GM18868 (cell line): ENCODE data around the gene DAPK1.

ENCODE experiments used
- ATAC-seq: cut with Tn5 transposase; IDR thresholded peaks from one replicate; pipeline ENCODE4 v1.9.1; 2021; ENCODE audit warnings: mild to moderate bottlenecking, moderate library complexity; ENCODE audit not compliant: unreplicated experiment

The DAPK1 gene

DNA sequence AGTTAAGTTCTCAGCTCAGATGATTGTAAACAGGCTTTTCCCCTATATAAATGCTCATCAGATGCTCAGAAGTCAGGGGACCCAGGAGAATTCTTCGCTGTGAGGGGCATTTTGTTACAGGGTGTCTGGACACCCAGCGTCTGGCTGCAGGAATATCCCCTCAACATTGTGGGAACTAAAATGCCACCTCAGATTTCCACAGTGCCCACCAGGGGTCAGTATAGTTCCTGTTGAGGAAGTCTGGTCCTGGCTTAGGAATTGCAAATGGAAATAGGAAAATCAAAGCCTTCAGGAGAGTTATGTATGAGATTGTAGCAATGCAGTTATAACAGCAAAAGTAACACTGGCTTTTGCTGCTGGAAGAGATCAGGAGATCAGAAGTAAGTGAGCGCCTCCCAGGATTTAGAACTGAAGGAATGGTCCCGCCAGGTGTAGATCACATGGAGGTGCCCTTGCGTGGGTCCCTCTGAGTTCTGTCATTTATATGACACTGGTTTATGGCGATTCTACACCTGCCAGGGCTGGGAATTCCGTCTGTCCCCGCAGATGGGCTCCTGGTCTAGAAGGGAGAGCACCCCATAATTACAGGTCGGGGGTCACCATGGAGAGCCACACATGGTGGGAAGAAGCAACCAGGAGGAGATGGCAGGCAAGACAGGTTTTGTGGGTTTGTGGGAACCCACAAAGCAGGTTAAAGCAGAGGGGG, 181.1 kb downstream of the DAPK1 start:
- no peak for ATAC-seq

DNA sequence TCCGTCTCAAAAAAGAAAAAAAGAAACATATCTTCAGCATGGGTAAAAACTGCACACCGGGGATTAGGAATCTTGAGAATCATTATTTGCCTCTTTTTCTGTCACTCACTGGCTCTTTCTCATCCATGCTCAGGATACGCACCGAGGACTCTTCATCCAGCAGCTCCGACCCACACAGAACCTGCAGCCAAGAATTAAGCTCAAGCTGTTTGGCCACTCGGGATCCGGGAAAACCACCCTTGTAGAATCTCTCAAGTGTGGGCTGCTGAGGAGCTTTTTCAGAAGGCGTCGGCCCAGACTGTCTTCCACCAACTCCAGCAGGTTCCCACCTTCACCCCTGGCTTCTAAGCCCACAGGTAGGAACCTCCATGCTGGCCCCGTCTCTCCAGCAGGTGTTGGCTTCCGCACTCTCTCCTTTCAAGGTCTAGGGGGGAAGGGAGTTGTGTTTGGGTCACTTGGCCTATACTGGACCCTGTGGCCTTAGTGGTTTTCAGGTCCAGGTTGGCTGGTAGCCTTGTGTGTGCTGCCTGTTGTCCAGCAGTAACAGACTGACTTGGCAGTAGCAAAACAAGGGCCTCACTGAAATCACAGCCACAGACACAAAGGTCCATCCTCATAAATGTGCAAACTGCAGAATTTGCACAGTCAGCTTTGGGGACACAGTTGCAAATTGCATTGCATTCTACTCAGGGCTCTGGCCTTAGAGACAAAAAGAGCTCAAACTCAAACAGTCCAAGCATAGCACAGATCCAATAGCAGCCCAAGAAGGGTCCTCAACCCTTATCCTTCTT, 183.8 kb downstream of the DAPK1 start:
- no peak for ATAC-seq

DNA sequence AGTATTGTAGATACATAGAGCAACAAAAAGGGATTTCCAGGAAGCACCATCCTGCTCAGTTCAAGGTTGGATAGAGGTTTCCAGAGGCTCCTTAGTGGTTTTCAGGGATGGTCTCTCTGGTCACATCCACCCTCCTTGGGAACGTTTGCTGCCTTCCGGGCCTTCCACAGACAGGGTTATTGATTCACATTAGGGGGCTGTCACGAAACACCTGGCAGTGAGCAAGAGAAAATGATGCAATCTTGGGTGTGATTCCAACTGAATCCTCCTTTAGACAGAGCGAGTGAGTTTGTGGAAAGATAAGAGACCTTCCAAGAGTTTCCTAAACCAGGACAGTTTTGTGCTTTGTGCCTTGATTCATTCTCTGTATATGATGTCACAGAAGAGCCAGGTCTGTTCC, 184.4 kb downstream of the DAPK1 start:
- no peak for ATAC-seq

DNA sequence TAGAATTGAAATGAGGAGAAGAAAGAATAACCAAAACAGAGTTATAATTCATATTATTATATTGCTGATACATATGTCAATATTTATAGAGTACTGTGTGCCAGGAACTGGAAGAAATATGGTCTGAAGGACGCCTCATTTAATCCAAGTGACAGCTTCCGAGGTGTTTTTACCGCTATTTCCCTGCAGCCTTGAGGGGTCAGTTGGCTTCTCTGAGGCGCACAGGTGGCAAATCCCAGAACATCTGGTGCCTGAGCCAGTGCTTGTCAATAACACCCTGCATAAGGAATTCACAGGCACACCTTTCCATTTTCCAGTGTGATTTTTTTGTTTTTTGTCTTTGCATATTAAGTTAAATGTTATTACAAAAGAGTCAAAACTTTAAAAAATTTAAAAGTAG, 185.0 kb downstream of the DAPK1 start:
- ATAC-seq: no peak

DNA sequence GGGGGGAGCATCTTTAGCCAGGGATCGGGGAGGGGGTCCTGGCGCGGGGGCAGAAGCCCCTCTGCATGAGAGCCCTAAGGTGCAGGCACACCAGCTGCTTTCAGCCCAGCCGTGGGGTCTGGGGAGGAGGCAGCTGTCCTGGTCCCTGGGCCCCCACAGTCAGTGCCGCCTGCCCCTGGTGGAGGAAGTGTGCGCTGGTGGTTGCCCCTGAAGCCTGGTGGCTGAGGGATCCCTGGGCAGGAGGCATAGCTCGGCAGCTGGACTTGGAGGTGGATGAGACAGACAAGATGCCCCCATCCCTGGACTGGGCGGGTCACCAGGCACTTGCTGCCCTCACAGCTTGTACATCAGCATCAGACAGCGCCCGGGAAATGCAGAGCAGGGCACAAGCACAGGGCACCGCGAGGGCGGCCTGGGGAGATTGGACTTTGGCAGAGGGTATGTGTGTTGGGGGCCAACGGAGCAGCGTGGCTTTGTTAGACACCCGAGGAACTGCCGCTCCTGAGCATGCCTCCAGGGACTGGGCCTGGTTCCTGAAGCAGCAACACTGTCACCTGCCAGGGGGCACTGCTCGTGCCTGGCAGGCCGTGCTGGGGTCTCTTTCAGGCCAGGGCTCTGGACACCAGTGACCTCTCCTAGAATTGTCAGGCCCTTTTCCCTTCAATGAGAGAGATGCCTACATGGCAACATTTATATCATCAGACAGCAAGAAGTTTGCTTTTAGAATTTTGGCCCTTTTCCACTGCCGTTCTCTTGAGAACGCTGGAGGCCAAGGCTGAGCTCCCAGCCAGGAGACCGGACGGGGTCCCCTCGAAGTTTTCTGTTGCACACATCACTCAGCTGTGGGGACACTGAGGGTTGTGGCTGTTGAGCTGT, 186.3 kb downstream of the DAPK1 start:
- ATAC-seq: no peak

DNA sequence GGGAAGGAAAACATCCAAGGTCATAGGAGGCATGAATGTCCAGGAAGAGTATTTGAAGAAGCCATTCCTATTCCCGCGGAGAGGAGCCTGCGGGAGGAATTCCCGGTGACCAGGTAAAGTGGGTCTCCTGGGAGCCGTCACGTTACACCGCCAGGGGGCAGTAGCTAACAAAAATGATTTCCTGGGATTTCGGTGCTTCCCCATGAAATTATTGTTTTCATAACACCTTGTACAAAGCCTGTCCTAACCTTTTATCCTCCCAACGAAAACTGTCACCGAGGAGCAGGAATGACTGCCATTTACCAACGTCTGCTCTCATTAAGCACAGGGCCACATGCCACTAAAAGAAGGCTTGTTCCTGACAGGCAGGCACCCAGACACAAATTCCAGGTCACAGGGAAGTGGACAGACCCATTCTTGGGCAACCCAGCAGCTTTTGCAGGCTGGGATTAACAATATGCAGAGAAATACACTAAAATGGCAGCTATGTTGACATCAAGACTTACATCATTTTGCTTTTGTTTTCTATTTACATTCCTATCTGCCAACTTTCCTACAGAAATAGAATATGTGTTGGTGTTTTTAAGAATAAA, 187.1 kb downstream of the DAPK1 start:
- no peak for ATAC-seq

DNA sequence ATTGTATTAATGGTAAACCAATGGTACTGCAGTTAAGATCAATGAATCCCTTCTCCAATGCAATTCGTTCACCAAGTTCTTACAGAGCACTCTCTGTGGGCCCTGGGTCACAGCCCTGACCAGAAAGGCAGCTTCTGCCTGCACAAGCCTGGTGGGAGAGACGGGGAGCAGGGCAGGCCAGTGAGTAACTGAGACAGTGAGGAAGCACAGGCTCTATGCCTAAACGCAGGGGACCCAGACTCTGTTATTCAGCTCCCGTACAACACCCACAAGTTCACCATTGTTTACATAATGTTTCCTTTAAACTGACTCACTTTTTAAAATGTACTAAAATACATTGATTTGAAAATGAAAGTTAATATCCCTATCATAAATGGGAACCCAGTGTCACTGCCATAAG, 187.8 kb downstream of the DAPK1 start:
- no peak for ATAC-seq

DNA sequence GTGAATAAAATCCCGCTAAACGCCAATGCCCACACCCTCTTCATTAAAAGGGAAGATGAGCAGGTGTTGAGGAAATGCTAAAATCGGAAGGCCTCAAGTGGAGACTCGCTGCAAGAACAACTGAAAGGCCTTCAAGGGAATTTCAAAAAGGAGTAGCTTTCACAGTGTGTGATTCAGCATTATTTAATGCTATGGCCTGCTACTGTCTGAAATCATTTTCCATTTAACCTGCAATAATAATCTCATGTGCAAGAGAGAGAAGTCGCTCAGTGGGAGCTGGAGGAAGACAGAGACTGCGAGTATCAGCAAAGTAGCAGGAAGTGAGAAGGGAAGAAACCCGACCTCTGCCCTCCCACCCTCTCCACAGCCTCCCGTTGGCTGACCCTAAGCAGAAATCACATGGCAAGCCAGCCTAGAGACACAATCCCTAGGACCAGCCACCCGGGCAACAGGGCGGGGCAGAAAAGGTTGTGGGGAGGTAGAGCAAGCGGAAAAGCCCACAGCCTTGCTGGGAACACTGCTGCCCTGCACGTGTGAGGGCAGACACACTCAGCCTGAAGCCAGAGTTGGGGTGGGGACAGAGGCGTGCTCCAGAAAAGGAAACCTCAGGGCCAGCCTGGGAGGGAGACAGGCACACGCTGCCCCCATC, 188.3 kb downstream of the DAPK1 start:
- ATAC-seq: no peak

DNA sequence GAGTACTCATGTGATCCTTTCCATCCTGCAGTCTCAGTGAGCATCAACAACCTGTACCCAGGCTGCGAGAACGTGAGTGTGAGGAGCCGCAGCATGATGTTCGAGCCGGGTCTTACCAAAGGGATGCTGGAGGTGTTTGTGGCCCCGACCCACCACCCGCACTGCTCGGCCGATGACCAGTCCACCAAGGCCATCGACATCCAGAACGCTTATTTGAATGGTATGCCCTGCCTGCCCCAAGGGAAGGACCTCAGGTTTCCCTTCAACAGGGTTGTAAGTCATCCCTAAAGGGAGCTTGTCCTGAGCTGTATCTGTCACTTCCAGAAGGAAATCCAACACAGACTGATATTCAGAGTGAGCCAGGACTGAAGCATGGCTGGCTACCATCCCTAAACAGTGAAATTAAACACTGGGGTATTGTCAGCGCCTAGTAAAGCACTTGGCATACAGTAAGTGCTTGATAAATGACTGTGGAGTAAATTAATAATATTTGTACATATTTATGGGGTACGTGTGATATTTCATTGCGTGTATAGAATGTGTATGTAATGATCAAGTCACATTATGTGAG, 188.9 kb downstream of the DAPK1 start:
- ATAC-seq: no peak

DNA sequence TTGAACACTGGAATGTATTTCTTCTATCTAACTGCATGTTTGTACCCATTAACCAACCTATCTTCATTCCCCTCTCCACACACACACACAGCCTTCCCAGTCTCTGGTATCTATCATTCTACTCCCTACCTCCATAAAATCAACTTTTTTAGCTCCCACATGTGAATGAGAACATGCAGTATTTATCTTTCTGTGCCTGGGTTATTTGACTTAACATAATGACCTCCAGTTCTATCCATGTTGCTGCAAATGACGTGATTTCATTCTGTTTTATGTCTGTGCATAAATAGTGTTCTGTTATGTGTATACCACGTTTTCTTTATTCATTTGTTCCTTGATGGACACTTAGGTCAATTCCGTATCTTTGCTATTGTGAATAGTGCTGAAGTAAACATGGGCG, 189.5 kb downstream of the DAPK1 start:
- ATAC-seq: no peak

DNA sequence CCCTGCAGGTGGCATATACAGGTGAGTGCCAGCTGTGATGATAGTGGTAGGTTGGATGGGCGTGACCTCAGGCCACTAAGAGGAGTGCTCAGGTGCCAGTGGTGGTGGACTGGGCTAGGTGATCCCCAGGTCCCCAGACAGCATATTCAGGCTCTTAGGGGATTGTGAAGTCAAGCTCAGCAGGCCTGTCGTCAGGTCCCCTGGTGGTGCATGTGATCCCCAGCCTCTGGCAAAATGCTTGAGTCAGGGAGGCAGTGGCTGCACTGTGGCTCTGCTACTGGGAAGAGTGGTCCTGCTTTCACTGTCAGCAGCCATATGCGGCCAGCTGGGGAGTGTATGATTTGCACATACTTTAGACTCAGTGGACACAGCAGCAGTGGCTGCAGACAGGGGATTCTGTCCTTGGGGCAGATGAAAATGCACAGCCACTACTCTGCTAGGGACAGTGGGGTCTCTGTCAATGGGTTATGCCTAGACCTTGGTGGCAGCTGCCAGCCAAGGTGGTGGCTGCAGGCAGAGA, 196.6 kb downstream of the DAPK1 start:
- no peak for ATAC-seq

DNA sequence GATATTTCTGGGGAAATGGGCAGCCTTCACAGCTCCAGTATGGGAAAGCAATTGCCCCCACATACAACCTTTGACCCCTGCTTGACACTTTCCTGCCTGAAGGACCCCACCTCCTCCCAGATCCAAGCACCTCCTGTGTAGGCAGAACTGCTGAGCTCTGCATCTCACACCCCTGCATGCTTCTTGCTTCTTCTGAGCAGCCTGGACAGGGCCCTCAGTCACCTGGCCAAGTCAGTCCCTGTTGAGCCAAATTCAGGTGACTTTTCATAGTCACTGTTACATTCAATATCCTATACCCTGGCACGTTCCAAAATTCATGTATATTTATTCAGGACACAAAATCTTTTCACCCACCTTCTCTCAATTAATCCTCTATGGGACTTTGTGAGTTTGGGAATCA, 197.9 kb downstream of the DAPK1 start:
- no peak for ATAC-seq

DNA sequence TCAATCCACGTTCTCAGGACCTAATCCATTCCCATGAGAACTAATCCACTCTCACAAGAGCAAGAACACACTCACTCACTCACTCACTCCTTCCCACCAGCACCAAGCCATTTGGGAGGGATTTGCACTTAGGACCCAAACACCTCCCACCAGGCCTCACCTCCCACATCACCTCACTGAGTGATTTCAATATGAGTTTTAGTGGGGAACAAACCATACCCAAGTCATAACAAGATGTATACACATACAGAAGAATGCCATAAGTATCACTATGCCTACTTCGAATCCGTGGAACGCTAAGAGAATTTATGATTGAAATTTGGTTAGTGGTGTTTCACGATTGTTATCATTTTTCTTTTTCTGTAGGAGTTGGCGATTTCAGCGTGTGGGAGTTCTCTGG, 199.0 kb downstream of the DAPK1 start:
- no peak for ATAC-seq

DNA sequence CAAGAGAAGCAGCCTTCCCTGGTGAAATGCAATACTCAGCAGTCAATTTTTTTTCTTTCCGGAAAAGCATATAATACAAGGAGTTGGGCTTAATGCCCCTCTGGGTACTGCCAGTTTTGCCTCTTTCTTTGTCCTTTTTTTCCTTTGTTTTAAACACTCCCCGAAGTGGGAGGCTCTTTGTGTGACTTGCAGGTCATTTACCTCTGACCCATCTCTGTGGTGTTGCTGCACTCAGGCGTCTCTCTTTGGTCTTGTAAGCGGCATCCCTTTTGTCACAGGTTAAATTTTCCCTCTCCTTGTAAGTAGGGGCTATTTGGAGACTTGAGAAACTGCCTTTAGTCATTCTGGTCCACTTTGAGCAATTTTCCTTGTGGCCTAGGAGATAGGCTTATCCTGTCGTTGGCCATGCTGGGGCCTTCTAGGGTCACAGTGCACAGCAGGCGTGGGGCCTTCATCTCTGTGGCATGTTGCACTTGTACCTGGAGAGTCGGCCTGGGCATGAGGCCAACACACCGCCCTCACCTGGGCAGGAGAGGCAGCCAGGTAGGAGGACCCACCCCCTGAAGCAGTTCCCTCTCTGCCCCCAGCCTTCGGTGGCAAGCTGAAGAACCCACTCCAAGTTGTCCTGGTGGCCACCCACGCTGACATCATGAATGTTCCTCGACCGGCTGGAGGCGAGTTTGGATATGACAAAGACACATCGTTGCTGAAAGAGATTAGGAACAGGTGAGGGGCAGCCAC, 200.6 kb downstream of the DAPK1 start:
- ATAC-seq: no peak

DNA sequence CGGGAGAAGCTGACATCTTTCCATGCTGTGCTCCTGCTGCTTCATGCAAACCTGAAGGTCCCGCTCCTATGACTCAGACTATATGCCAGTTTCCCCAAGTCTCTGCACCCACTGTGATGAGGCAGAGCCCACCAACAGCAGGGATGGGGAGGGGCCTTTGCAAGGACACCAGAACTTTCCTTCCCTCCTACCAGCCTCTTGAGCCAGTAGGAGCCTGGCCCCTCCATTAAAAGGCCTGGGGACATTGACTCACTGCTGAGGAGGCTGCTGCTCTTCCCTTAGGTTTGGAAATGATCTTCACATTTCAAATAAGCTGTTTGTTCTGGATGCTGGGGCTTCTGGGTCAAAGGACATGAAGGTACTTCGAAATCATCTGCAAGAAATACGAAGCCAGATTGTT, 202.2 kb downstream of the DAPK1 start:
- no peak for ATAC-seq

DNA sequence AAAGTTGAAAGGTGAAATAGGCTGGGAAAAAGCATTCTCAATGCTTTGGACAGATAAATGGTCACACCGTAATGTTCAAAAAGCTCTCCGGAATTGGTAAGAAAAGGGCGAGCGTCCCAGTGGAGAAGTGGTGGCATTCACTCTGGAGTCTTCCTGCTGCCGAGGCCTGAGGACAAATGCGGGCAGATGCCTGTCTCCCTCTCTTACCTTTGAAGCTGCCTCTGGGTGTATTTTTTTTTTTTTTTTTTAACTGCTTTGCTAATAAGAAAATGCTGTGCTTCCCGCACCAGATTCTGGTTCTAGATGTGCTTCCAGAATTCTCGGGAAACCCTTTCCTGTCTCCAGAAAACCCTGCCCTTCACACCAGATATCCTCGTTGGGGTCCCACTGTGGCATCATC, 203.8 kb downstream of the DAPK1 start:
- ATAC-seq: no peak

DNA sequence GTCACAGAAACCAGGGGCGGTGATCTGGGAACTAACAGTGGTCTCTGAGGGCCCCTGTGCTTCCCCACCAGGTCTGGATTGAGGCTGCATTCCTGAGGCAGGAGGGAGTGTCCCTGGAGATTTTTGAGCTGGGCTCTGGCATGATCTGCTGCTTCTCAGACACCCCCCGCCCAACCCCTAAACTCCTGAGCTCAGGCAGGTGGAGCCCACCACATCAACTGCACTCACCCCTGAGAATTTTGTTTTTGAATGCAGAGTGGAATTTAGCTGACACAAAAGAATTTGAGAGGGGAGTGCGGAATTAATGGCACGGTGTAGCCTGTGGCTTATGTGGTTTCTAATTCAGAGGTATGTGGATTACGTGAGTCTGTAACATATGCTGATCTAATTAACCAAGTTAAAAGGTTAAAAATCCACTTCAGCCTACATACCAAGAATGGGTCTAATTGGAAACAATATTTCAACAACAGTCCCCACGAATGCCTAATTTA, 204.3 kb downstream of the DAPK1 start:
- no peak for ATAC-seq

DNA sequence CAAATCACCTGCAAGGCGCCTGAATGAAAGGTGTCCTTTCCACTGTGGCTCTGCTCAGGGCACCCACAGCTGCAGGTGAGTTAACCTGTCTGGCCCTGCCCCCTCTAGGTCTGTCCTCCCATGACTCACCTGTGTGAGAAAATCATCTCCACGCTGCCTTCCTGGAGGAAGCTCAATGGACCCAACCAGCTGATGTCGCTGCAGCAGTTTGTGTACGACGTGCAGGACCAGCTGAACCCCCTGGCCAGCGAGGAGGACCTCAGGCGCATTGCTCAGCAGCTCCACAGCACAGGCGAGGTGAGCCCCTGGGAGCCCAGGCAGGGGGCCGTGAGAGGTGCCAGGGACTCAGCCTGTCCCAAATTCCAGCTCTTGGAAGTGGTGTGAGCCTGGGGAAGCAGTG, 205.3 kb downstream of the DAPK1 start:
- no peak for ATAC-seq

DNA sequence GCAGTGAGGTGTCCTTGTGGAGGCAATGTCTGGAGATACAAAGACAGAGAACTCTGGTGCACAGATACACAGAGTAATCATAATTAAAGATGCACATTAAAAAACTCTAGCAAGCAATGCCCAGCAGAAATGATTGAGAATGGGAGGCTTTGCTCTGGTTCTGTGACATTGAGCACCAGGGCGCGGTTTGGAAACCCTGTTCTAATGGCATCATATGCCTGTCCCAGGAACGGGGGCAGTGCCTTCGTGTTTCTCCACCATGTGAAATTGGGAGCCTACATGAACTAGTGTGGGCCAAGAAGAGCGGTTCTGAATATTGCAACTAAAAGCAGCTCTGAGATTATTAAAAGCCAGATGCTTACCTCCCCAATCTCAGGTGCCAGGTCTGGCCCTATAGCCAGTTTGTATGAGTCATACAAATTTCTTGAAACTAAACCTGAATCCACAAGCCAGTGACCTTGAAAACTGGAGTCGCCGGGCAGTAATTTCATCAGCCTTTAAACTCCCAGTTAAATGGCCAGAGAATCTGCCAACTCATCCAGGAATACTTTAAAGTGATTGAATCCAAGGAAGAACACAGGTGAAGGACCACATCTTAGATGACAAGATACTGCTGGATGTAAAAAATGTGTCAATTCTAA, 206.1 kb downstream of the DAPK1 start:
- ATAC-seq: no peak
